Transverse colon (tissue), 4 donors: ENCODE results near the gene GGT5.

ENCODE experiments used
- POLR2A ChIP-seq: fragments of 450-650 bp; IDR thresholded peaks from one replicate; pipeline ENCODE4 v1.6.1; 2016; ENCODE audit warnings: antibody characterized with exemption, mild to moderate bottlenecking, moderate library complexity
- POLR2AphosphoS5 ChIP-seq, 3 donors: sonication (generic); formaldehyde crosslinking; IDR thresholded peaks; one replicate each; pipeline ENCODE4 v1.6.1; 2016; ENCODE audit warnings: antibody characterized with exemption in 3 of 3
- TF ChIP-seq, protein P1 (sequence below), 5 experiments: fragments of 200-600 bp in 3 of 5; fragments of 450-650 bp in 2 of 5; sonication (generic) in 3 of 5; IDR thresholded peaks; 1 replicate in 2 of 5; 2 replicates in 3 of 5; pipeline ENCODE4 v1.5.1; 2016 to 2017; ENCODE audit warnings: antibody characterized with exemption in 5 of 5, inconsistent platforms in 3 of 5, mild to moderate bottlenecking in 2 of 5, moderate library complexity in 1 of 5

GRCh38 chr22:24200619-24201212, 44.2 kb downstream of the GGT5 start:
- TF ChIP-seq, protein P1, sequence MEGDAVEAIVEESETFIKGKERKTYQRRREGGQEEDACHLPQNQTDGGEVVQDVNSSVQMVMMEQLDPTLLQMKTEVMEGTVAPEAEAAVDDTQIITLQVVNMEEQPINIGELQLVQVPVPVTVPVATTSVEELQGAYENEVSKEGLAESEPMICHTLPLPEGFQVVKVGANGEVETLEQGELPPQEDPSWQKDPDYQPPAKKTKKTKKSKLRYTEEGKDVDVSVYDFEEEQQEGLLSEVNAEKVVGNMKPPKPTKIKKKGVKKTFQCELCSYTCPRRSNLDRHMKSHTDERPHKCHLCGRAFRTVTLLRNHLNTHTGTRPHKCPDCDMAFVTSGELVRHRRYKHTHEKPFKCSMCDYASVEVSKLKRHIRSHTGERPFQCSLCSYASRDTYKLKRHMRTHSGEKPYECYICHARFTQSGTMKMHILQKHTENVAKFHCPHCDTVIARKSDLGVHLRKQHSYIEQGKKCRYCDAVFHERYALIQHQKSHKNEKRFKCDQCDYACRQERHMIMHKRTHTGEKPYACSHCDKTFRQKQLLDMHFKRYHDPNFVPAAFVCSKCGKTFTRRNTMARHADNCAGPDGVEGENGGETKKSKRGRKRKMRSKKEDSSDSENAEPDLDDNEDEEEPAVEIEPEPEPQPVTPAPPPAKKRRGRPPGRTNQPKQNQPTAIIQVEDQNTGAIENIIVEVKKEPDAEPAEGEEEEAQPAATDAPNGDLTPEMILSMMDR (IDR thresholded peaks at IDR 0.05) = no peak
- no peak for TF ChIP-seq POLR2A
- no peak for TF ChIP-seq POLR2AphosphoS5 (IDR thresholded peaks at IDR 0.05)
